Upper lobe of left lung (tissue), 6 donors: ENCODE measurements around the gene GATA1. TPM values are rescaled to one million over a fixed set of nuclear protein-coding genes. Genes with fewer than 3 reads are reported as not detected.

Experiments
- ATAC-seq, 2 donors: fragments of 200-7000 bp; cut with Tn5 transposase; one replicate each; pipeline ENCODE4 v1.9.1; 2022; ENCODE audit warnings: mild to moderate bottlenecking in 2 of 2, moderate library complexity in 2 of 2; ENCODE audit not compliant: low FRiP score in 2 of 2
- DNase-seq, 2 donors: peaks; one replicate each; pipeline ENCODE4 v3.0.0-alpha.2; 2019 to 2020
- H3K27ac ChIP-seq, 4 donors: fragments of 200-600 bp; sonication (generic); one replicate each; pipeline ENCODE4 v1.5.1; 2016 to 2019
- H3K27me3 ChIP-seq, 4 donors: fragments of 200-600 bp; sonication (generic); one replicate each; pipeline ENCODE4 v1.5.1; 2017 to 2019
- H3K36me3 ChIP-seq, 4 donors: fragments of 200-600 bp; sonication (generic); one replicate each; pipeline ENCODE4 v1.5.1; 2016 to 2019
- H3K4me1 ChIP-seq, 4 donors: fragments of 200-600 bp; sonication (generic); one replicate each; pipeline ENCODE4 v1.5.1; 2018 to 2019
- H3K4me3 ChIP-seq, 4 donors: fragments of 200-600 bp; sonication (generic); one replicate each; pipeline ENCODE4 v1.5.1; 2017 to 2019; ENCODE audit warnings: mild to moderate bottlenecking in 2 of 4, moderate library complexity in 1 of 4
- H3K9me3 ChIP-seq, 4 donors: fragments of 200-600 bp; sonication (generic); one replicate each; pipeline ENCODE4 v1.5.1; 2018 to 2019
- EP300 ChIP-seq, 4 donors: sonication (generic); formaldehyde crosslinking; IDR thresholded peaks; one replicate each; pipeline ENCODE4 v1.5.1; 2017; ENCODE audit warnings: antibody characterized with exemption in 4 of 4, control low read depth in 2 of 4
- POLR2A ChIP-seq, 4 donors: fragments of 450-650 bp; IDR thresholded peaks; one replicate each; pipeline ENCODE4 v1.5.1; 2016 to 2017; ENCODE audit warnings: antibody characterized with exemption in 4 of 4, mild to moderate bottlenecking in 2 of 4
- POLR2AphosphoS5 ChIP-seq, 2 donors: sonication (generic); formaldehyde crosslinking; IDR thresholded peaks; one replicate each; pipeline ENCODE4 v1.5.1; 2017; ENCODE audit warnings: antibody characterized with exemption in 2 of 2
- WGBS, 2 donors: methylation state at CpG; one replicate each; pipeline ENCODE4 v1.1.5; 2017 to 2018; 5-methylcytosine and 5-hydroxymethylcytosine counted together
- total RNA-seq, 6 donors: library from RNA; depleted of rRNA in 4 of 6; stranded (reverse); fragments of >200 nt in 4 of 6; gene quantifications; one replicate each; pipeline versions ENCODE4 v1.1.0 to v1.2.1, GENCODE V29; 2016 to 2021
- TF ChIP-seq, protein P1 (sequence below), 6 experiments: fragments of 450-650 bp in 4 of 6; fragments of 200-600 bp in 2 of 6; sonication (generic) in 2 of 6; IDR thresholded peaks; one replicate each; pipeline ENCODE4 v1.5.1; 2016 to 2019; ENCODE audit warnings: antibody characterized with exemption in 6 of 6
- donor health status: DM: no; HTN: no; CAD: no; lungs with moderate emphysema.
- donor health status: DM: no; HTN: yes; CAD: no; lungs with severe emphysema.

Gene GATA1
- total RNA-seq, 6 donors from 2014 or later = 0.49 to 3.1 (median 1.6) TPM; not detected in 1

DNA sequence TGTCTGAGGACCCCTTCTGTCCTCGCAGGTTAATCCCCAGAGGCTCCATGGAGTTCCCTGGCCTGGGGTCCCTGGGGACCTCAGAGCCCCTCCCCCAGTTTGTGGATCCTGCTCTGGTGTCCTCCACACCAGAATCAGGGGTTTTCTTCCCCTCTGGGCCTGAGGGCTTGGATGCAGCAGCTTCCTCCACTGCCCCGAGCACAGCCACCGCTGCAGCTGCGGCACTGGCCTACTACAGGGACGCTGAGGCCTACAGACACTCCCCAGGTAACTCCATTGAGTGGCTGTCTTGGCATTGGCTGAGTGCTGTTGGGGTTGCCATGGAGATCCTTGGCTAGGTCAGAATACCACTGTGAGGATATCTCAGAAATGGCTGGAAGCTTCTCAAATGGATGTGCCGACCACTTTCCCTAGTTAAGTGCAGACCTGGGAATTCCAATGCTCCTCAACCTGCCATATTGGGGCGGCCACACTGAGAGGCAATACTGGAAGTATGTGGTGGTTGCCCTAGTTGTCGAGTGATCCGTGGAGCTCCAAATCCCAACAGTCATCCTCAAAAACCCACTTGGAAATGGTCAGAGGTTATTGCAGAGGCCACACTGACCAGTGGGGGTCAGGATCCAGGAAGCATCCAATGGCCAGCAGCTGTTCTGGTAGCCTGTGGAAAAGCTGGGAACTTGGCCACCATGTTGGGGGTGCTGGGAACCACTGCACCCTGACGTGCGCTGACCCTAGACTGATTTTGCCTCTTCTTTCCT, 4.9 kb downstream of the GATA1 start:
- no peaks in the 10 kb centered on the region for H3K4me1 ChIP-seq
- no peak overlapping the region for H3K4me3 ChIP-seq
- no peak overlapping the region for H3K27ac ChIP-seq
- no peaks in the 10 kb centered on the region for H3K27me3 ChIP-seq
- ATAC-seq (no peak), DNase-seq (no peak)
- no peaks in the 10 kb centered on the region for H3K9me3 ChIP-seq
- no peaks in the 10 kb centered on the region for H3K36me3 ChIP-seq
- TF ChIP-seq EP300 (IDR thresholded peaks at IDR 0.05) (no peak), POLR2AphosphoS5 (IDR thresholded peaks at IDR 0.05) (no peak), POLR2A (IDR thresholded peaks at IDR 0.05) (no peak)
- TF ChIP-seq, protein P1, sequence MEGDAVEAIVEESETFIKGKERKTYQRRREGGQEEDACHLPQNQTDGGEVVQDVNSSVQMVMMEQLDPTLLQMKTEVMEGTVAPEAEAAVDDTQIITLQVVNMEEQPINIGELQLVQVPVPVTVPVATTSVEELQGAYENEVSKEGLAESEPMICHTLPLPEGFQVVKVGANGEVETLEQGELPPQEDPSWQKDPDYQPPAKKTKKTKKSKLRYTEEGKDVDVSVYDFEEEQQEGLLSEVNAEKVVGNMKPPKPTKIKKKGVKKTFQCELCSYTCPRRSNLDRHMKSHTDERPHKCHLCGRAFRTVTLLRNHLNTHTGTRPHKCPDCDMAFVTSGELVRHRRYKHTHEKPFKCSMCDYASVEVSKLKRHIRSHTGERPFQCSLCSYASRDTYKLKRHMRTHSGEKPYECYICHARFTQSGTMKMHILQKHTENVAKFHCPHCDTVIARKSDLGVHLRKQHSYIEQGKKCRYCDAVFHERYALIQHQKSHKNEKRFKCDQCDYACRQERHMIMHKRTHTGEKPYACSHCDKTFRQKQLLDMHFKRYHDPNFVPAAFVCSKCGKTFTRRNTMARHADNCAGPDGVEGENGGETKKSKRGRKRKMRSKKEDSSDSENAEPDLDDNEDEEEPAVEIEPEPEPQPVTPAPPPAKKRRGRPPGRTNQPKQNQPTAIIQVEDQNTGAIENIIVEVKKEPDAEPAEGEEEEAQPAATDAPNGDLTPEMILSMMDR (IDR thresholded peaks at IDR 0.05) = no peak
- 60 to 80% methylated on average over 1 to 11 of the region's 11 CpGs for WGBS, 2 donors

DNA sequence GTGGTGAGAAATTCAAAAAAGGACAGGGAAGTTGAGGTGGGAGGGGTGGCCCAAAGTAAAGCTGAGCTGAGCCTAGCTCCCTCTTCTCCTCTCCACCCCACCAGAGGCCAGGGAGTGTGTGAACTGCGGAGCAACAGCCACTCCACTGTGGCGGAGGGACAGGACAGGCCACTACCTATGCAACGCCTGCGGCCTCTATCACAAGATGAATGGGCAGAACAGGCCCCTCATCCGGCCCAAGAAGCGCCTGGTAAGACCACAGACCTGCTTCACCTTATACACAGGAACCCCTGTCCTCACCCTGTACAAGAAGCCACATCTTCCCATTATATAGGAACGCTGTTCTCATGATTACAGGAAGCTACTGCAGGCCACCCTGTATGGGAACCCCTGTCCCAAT, 5.8 kb downstream of the GATA1 start:
- DNase-seq = no peak
- 84 to 87% methylated on average over 7 of the region's 7 CpGs for WGBS, 2 donors

GRCh38 chrX:48793935-48794334, 7.5 kb downstream of the GATA1 start:
- H3K27ac ChIP-seq = no peak overlapping the region
- no peaks in the 10 kb centered on the region for H3K9me3 ChIP-seq
- 75 to 80% methylated on average over 1 to 4 of the region's 4 CpGs for WGBS, 2 donors
- no peaks in the 10 kb centered on the region for H3K36me3 ChIP-seq
- no peak for ATAC-seq
- no peaks in the 10 kb centered on the region for H3K27me3 ChIP-seq
- no peaks in the 10 kb centered on the region for H3K4me1 ChIP-seq
- no peak for TF ChIP-seq POLR2AphosphoS5 (IDR thresholded peaks at IDR 0.05)
- no peak for TF ChIP-seq POLR2A (IDR thresholded peaks at IDR 0.05)
- TF ChIP-seq EP300 (IDR thresholded peaks at IDR 0.05) = no peak
- TF ChIP-seq, protein P1 (IDR thresholded peaks at IDR 0.05) = no peak
- no peak overlapping the region for H3K4me3 ChIP-seq
- DNase-seq = no peak

More for the DNA sequence above, 5.8 kb downstream of the GATA1 start:
- H3K27me3 ChIP-seq = no peaks in the 10 kb centered on the region
- no peak overlapping the region for H3K27ac ChIP-seq
- H3K9me3 ChIP-seq = no peaks in the 10 kb centered on the region
- TF ChIP-seq POLR2AphosphoS5 (IDR thresholded peaks at IDR 0.05) = no peak
- TF ChIP-seq, protein P1 (IDR thresholded peaks at IDR 0.05) = no peak
- no peak for TF ChIP-seq POLR2A (IDR thresholded peaks at IDR 0.05)
- TF ChIP-seq EP300 (IDR thresholded peaks at IDR 0.05) = no peak
- H3K4me3 ChIP-seq = no peak overlapping the region
- no peak for ATAC-seq
- H3K36me3 ChIP-seq = no peaks in the 10 kb centered on the region
- no peaks in the 10 kb centered on the region for H3K4me1 ChIP-seq

DNA sequence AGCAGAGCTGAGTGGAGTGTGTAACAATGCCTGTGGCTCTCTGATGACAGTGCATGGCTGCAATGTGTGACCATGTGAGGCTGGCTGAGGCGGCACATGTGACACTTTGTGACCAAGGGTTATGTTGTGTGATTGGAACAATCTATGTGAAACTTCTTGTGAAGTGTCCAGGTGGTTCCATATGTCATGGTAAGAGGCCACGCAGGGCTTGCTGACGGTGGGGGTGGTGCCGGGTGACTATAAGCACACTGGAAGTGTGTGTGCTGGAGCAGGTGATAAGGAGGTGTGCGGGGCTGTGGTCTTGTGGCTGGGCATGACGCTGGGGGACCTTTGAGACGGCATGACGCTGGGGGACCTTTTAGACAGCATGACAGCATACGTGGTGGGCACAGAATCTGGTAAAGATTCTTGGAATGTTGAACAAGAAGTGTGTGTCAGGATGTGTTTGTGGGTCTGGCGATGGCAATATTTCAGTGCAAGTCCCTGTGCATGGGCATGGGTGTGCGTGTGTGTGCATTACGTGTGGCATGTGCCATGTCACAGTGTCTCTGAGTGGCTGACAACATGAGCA, 8.0 kb downstream of the GATA1 start:
- Histone ChIP-seq H3K27me3 (no peaks in the 10 kb centered on the region), H3K36me3 (no peaks in the 10 kb centered on the region), H3K4me3 (no peak overlapping the region), H3K4me1 (no peaks in the 10 kb centered on the region), H3K9me3 (no peaks in the 10 kb centered on the region), H3K27ac (peak overlapping the region in 1 of 4 donors; percentile 32)
- WGBS, 2 donors = 79 to 80% methylated on average over 7 to 12 of the region's 12 CpGs
- ATAC-seq = no peak
- no peak for DNase-seq
- TF ChIP-seq POLR2A (IDR thresholded peaks at IDR 0.05) (no peak), POLR2AphosphoS5 (IDR thresholded peaks at IDR 0.05) (no peak), EP300 (IDR thresholded peaks at IDR 0.05) (no peak)
- TF ChIP-seq, protein P1 (IDR thresholded peaks at IDR 0.05) = no peak
